ENCODE results near the gene B4GALT1. TPM values are rescaled to one million over a fixed set of nuclear protein-coding genes. Genes with fewer than 3 reads are reported as not detected.

The B4GALT1 gene
- total RNA-seq, 1 donor from 2014 or later, result 80.1 TPM

DNA sequence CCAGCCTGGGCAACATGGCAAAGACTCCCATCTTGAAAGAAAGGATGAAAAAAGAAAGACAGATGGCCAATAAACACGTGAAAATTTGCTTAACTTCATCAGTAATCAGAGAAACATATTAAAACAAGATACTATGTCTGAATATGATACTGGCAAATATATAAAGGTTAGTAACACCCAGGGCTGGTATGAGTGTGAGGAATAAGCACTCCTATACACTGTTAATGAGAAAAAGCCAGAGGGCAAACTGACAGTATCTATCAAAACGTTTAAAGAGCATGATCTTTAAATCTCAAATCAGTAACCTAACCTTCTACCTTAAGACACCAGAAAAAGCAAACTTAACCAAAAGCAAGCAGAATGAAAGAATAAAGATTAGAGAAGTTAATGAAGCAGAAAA is 14.1 kb downstream of the B4GALT1 start:
- peaks cover 85% of the 10 kb centered on the region for H3K4me1 ChIP-seq
- ATAC-seq, result no peak
- H3K4me3 ChIP-seq, result no peak overlapping the region
- no peaks in the 10 kb centered on the region for H3K36me3 ChIP-seq
- no peak for DNase-seq
- intact Hi-C loops (cut with DNase I), result no loop called here
- H3K9me3 ChIP-seq, result no peaks in the 10 kb centered on the region
- no peaks in the 10 kb centered on the region for H3K27me3 ChIP-seq
- no peak for TF ChIP-seq CTCF (IDR thresholded peaks at IDR 0.05)
- H3K27ac ChIP-seq, result no peak overlapping the region

DNA sequence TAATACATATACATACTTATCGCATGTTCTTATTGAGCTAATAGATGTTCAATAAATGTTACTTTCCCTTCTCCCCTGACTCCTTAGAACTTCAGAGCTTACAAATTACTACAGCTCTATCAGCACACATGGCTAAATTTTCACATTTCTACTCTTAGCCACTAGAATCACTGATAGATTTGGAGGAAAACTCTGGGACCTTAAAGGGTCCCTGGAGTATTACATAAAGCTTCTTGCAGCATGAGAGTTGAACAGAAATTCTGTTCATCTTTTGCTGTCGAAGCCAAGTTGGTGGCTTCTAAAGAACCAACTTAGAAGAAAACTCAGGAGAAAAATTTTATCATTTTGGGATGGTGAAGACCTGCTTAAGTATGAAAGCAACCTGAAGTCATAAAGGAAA is 15.5 kb downstream of the B4GALT1 start:
- DNase-seq (no peak), ATAC-seq (no peak)
- Histone ChIP-seq H3K27me3 (no peaks in the 10 kb centered on the region), H3K36me3 (no peaks in the 10 kb centered on the region), H3K4me3 (no peak overlapping the region), H3K27ac (peak overlapping the region; percentile 53), H3K4me1 (peaks cover 82% of the 10 kb centered on the region), H3K9me3 (no peaks in the 10 kb centered on the region)
- no peak for TF ChIP-seq CTCF (IDR thresholded peaks at IDR 0.05)
- intact Hi-C loops (cut with DNase I), result no loop called here

DNA sequence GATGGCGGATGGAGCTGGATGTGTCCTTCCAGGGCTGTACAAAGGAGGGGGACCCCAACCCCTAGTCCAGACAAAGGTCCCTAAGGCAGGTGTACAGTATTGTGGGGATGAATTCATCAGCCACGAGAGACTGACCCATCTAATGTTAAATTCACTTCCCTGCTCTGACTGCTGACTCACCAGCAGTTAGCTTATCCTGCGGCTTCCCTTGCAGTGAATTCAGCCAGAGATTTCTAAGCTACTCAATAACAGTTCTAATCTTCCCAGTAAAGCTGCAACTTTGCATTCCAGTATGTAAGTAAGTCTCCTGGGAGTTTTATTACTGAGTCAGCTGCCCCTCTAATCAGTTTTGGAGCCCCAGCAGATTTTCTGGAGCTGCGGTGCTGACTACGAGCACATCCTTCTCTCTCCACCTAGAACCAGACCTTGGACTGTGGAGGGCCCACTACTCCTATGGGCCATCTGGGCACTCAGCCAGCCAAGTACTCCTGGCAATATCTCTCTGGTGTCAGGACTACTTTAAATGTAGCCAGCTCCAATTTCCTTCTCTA is 16.1 kb downstream of the B4GALT1 start:
- Histone ChIP-seq H3K9me3 (no peaks in the 10 kb centered on the region), H3K27me3 (no peaks in the 10 kb centered on the region), H3K4me3 (no peak overlapping the region), H3K27ac (peak overlapping the region; percentile 53), H3K36me3 (no peaks in the 10 kb centered on the region), H3K4me1 (peaks cover 82% of the 10 kb centered on the region)
- TF ChIP-seq CTCF (IDR thresholded peaks at IDR 0.05), result no peak
- peak; percentile 73 for ATAC-seq
- DNase-seq, result no peak
- intact Hi-C loops (cut with DNase I), result no loop called here

- TF ChIP-seq CTCF (IDR thresholded peaks at IDR 0.05), result no peak
- no peaks in the 10 kb centered on the region for H3K36me3 ChIP-seq
- no peak overlapping the region for H3K4me3 ChIP-seq
- H3K9me3 ChIP-seq, result no peaks in the 10 kb centered on the region
- ATAC-seq, result peak; percentile 23
- H3K27ac ChIP-seq, result no peak overlapping the region
- no peak for DNase-seq
- no peaks in the 10 kb centered on the region for H3K27me3 ChIP-seq
- intact Hi-C loops (cut with DNase I), result no loop called here
- H3K4me1 ChIP-seq, result peaks cover 87% of the 10 kb centered on the region
These were observed 18.6 kb downstream of the B4GALT1 start for GRCh38 chr9:33148367-33149014.

GRCh38 chr9:33147416-33148169 is 19.5 kb downstream of the B4GALT1 start:
- no peak for TF ChIP-seq CTCF (IDR thresholded peaks at IDR 0.05)
- intact Hi-C loops (cut with DNase I), result no loop called here
- H3K4me1 ChIP-seq, result peaks cover 89% of the 10 kb centered on the region
- no peak overlapping the region for H3K27ac ChIP-seq
- H3K27me3 ChIP-seq, result no peaks in the 10 kb centered on the region
- DNase-seq, result peak; percentile 19
- no peaks in the 10 kb centered on the region for H3K36me3 ChIP-seq
- H3K9me3 ChIP-seq, result no peaks in the 10 kb centered on the region
- no peak for ATAC-seq
- no peak overlapping the region for H3K4me3 ChIP-seq
